Stimulated activated CD4-positive, alpha-beta T cell treated with anti-CD3 and anti-CD28 coated beads, TNF-alpha, amount 100 ng/mL, for 48 hours (primary cell): ENCODE data around the gene B4GALNT4.
"Not testable (repeated sequence)": the region's sequence is repeated elsewhere in the genome, so short reads cannot be mapped to it uniquely, and the experiment has no call there.

Experiments
- DNase-seq, 3 donors: peaks; one replicate each; pipeline ENCODE4 v3.0.0-alpha.2; 2020; ENCODE audit warnings: low read depth in 3 of 3

B4GALNT4 gene

DNA sequence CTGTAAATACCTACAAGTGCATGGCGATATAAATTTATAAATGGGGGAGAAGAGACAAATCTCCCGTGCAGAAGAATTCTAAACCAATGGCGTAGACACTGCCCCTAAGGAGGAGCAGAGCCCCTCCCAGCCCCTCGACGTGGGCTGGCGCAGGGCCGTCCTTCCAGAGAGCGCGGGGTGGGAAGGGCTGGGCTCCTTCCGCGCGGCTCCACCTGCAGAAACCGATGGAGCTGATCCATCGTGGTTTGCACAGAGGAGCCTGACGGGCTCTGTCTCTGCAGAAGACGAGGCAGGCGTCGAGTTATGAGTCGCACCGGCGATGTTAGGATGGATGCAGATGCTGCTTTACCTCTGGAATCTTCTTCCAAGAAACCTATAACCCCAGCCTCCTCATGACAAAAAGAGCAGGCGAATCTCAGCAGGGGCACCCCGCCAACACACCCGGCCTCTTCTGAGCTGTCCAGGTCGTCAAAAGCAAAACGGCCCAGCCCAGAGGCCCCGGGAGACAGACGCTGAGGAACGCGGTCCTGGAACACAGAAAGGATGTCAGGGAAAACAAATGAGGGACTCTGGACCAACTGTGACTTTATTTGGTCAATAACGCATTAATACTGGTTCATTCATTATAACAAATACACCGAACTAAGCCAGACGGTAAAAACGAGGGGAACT lies 11.0 kb upstream of the B4GALNT4 start:
- no peak for DNase-seq

DNA sequence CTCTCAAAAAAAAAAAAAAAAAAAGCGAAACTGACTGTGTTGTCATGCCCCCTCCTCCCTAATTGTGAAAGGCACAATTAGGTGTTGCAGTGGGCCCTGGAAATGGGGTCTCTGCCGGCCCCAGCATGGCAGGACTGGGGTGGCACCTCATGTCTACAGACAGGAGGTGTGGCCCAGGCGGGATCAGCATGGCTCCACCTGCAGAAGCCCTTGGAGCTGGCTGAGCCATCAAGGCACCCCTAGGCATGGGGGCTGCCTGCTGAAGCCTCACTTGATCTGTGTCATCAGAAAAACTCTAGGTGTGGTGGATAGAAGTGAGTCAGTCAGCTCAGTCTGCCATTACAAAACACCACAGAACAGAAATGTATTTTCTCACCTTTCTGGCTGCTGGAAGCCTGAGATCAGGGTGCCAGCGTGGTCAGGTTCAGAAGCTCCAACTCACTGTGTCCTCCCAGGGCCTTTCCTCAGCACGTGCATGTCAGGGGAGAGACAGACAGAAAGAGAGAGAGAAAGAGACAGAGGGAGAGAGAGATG lies 10.1 kb upstream of the B4GALNT4 start:
- DNase-seq: peak in 1 of 3 donors; percentile 33

DNA sequence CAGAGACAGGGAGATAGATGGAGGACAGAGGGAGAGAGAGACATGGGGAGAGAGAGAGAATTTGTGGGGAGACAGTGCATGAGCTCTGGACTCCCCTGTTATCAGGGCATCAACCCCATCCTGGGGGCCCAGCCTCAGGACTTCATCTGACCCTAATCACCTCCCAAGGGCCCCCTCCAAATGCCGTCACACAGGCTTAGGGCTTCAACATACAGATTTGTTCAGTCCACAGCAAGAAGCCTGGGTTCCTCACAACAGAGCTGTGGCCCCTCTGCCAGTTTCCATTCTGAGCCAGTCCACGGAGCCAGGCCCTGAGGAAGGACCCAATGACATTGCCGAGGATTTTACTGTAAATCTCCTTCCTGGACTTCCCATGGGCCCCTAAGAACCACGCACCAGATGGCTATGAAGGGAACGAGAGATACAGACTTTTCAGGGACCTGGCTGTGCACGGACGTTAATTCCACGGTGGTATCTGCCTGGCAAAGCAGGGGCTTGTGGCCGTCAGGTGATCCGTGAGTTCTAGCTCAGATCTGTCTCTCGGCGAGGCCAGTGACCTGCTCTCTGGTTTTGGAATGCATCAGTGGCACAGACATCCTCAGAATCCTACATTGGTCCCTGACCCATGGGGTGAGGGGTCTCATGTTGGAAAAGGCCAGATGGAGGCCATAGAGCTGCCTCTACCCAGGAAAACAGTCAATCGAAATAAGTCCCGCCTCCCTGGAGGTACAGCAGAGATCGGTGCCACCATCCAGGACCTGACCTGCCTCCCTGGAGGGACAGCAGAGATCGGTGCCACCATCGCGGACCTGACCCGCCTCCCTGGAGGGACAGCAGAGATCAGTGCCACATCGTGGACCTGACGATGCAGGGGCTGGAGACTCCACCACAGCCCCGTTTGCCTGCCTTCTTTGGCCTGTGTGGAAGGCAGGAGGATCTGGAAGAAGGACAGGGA lies 8.7 kb upstream of the B4GALNT4 start:
- DNase-seq: no peak

- no peak for DNase-seq
Measured at GRCh38 chr11:362642-363442, 6.5 kb upstream of the B4GALNT4 start.

GRCh38 chr11:363443-363805 lies 5.9 kb upstream of the B4GALNT4 start:
- DNase-seq: not testable (repeated sequence)

GRCh38 chr11:363948-364761 lies 5.1 kb upstream of the B4GALNT4 start:
- peak in 2 of 3 donors; percentile 33 to 43 for DNase-seq

- DNase-seq: no peak
Measured at GRCh38 chr11:364991-365725, 4.1 kb upstream of the B4GALNT4 start.

DNA sequence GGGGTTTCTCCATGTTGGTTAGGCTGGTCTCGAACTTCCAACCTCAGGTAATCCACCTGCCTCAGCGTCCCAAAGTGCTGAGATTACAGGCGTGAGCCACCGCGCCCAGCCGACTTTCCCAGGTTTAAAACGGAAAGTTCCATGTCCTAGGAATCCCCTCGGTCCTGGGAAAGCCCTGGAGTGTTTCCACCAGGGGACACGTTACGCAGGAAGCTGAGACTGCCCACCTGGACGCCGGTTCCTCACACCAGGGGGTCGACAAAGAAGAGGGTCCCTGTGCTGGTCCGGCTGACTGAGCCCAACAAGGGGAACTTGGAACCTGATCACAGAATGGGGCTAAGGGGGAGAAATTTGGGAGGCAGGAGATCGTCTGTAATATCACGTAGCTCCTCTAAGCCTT lies 3.5 kb upstream of the B4GALNT4 start:
- DNase-seq: no peak

DNA sequence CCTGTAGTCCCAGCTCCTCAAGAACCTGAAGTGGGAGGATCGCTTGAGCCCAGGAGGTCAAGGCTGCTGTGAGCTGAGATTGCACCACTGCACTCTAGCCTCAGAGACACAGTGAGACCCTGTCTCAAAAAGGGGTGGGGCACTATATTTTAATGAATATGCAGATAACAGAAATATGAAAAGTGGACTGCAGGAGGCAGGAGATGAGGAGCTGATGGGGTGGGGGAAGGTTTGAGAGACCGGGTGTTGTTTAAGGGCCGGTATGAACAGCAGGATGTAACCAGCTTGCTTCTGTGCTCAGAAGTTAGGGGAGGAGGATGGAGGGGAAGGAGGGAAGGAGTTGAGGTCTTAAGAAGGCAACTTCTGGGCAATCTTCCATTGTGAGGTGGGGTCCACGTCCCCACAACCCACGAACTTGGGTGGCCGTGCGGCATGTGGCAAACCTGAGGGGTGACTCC lies 1.3 kb upstream of the B4GALNT4 start:
- DNase-seq: no peak

- DNase-seq: no peak
Measured at GRCh38 chr11:368414-369335, 624 bp upstream of the B4GALNT4 start.

DNA sequence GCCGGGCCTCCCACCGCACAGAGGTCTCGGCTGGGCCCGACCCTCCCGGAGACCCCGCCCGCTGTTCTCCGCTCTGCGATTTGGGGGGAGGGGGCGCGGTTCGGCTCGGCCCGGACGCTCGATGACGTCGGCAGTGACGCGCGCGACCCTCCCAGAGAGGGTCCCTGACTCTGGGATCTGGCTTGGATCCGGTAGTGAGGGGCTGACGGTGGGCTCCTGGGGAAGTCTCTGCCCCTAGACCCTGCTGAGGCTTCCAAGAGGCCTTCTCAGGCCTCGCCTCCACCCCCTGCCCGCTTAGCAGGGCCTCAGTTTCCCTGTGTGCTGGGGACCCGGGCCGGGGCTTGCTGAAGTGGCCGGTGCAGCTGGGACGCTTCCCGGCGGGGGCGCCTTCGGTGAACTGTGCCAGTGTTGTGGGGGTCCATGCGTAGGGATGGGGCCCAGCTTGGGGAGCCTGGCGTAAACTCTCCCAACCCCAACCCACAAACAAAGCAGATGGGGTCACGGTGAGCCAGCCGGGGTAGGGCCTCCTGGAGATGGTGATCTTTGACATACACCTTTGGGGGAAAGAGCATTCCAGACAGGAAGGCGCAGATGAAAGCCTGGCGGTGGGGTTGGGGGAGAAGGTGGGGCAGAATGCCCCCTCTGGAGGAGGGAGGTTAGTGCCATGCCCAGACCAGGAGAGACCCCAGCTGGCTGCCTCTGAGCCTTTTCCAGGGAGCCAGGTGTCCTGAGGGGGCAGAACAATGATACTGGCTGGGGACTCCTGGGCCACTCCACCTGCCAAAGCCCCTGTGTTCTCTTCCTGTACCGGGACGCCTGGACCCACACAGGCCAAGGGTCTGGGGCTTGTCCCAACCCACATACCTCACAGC lies 1.0 kb downstream of the B4GALNT4 start:
- no peak for DNase-seq

- DNase-seq: no peak
Measured at GRCh38 chr11:371051-371450, 1.8 kb downstream of the B4GALNT4 start.

GRCh38 chr11:371716-372590 lies 2.7 kb downstream of the B4GALNT4 start:
- DNase-seq: no peak

DNA sequence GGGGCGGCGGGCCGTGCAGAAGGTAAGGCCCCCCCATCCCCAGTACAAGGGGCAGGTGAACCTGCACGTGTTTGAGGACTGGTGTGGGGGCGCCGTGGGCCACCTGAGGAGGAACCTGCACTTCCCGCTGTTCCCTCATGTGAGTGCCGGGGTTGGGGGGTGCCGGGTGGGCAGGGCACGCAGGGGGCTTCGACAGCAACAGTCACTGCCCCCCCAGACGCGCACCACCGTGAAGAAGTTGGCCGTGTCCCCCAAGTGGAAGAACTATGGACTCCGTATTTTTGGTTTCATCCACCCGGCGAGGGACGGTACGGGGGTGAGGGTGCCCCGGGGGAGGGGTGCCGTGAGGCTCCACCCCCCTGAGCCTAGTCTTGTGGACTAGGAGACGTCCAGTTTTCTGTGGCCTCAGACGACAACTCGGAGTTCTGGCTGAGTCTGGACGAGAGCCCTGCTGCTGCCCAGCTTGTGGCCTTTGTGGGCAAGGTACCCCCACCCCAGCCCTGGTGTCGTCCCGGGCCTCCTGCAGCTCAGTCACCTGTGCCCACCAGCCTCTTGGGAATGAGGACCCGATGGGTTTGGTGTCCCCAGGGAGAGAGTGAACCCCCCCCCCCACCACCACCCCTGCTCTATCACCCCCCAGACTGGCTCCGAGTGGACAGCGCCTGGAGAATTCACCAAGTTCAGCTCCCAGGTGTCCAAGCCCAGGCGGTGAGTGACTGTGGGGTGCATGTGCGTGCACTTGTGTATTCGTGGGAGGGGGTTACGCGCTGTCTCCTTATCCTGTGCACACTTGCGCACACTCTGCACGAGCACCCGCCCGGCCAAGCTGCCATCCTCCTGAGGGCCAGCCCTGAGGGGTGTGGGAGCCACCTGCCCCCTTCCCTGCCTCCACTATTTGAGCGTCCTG lies 3.8 kb downstream of the B4GALNT4 start:
- DNase-seq: no peak

DNA sequence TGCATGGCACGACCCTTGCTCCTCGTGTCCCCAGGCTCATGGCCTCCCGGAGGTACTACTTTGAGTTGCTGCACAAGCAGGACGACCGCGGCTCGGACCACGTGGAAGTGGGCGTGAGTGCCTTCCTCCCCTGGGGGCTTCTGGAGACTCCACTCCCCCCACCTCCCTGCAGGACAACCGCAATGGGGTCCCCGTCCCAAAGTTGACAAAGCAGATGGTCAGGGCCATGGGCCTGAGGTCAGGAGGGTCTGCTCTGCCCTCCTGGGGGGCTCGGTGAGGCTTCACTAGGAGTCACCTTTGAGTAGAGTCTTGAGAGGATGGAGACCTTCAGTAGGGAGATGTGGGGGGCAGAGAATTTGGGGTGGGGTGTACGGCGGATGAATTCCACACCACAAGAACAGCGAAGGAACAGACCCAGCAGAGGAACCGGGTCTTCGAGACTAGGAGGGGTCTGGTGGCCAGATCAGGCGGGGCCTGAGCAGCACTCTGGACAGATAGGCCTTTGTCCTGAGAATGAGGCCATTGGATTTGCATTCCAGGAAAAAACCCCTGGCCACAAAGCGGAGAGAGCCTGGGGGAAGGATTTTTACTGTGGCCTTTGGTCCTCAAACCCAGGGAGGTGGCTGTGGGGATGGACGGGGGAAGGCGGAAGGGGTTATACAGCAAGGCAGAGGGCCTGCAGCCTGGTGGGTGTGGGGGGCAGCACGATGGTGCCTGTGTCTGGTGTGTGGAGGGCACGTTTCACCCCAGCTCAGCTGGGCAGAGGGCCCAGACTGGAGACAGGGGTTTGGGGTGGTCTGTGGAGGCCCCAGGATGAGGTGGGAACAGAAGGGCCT lies 4.6 kb downstream of the B4GALNT4 start:
- no peak for DNase-seq
